IMR-90 (cell line): Measurements from ENCODE around the gene CENPP. TPM values are rescaled to one million over a fixed set of nuclear protein-coding genes. Genes with fewer than 3 reads are reported as not detected.

Experiments
- ATAC-seq: fragments of 200-7000 bp; cut with Tn5 transposase; 2 replicates; pipeline ENCODE4 v1.9.1; 2020; ENCODE audit warnings: low read depth, mild to moderate bottlenecking, moderate library complexity
- BruUV-seq: library from RNA; stranded (reverse); fragments of 400-500 nt; replicated peaks from 2 replicates; lab custom pipeline; 2021; lab: Mats Ljungman, UMichigan
- CTCF ChIA-PET: fragments of 300-600 bp; formaldehyde crosslinking; extraction: SDS; loops from one replicate; lab custom pipeline; 2021; ENCODE audit warnings: antibody characterized with exemption; lab: Yijun Ruan, JAX
- POLR2A ChIA-PET: fragments of 300-600 bp; sonication (Branson Sonifier 250); formaldehyde crosslinking; loops from one replicate; lab custom pipeline; 2022; ENCODE audit warnings: antibody characterized with exemption; ENCODE audit not compliant: unreplicated experiment; lab: Charles Lee
- DNase-seq: peaks from one replicate; pipeline ENCODE4 v3.0.0; 2013
- H2AFZ ChIP-seq: replicated peaks from 2 replicates; pipeline ENCODE3; 2013; ENCODE audit warnings: low read length, mild to moderate bottlenecking; ENCODE audit not compliant: poor library complexity
- H2AK5ac ChIP-seq: 2 replicates; pipeline ENCODE4 v1.6.1; 2013; ENCODE audit warnings: low read depth, low read length, inconsistent platforms
- H2AK9ac ChIP-seq: replicated peaks from 2 replicates; pipeline ENCODE3; 2013; ENCODE audit warnings: mild to moderate bottlenecking, low read depth, low read length, moderate library complexity; ENCODE audit not compliant: poor library complexity
- H2BK120ac ChIP-seq: 2 replicates; pipeline ENCODE4 v1.6.1; 2013; ENCODE audit warnings: low read depth, low read length, inconsistent platforms
- H2BK15ac ChIP-seq: 3 replicates; pipeline ENCODE4 v1.6.1; 2013; ENCODE audit warnings: low read depth, low read length, inconsistent platforms
- H2BK20ac ChIP-seq: 2 replicates; pipeline ENCODE4 v1.6.1; 2013; ENCODE audit warnings: low read depth, mild to moderate bottlenecking, inconsistent platforms, low read length, moderate library complexity
- H2BK5ac ChIP-seq: 2 replicates; pipeline ENCODE4 v1.6.1; 2013; ENCODE audit warnings: mild to moderate bottlenecking, low read depth, low read length, inconsistent platforms; ENCODE audit not compliant: poor library complexity, severe bottlenecking
- H3K14ac ChIP-seq: replicated peaks from 2 replicates; pipeline ENCODE4 v1.6.1; 2013; ENCODE audit warnings: low read depth, low read length, inconsistent platforms
- H3K18ac ChIP-seq: 2 replicates; pipeline ENCODE4 v1.6.1; 2013; ENCODE audit warnings: low read depth, low read length, control low read depth
- H3K23ac ChIP-seq: 2 replicates; pipeline ENCODE4 v1.6.1; 2013; ENCODE audit warnings: low read depth, low read length, inconsistent platforms
- H3K27ac ChIP-seq: 2 replicates; pipeline ENCODE4 v1.5.1; 2013; ENCODE audit warnings: mild to moderate bottlenecking, control low read depth, low read length; ENCODE audit not compliant: insufficient read depth
- H3K27me3 ChIP-seq: 2 replicates; pipeline ENCODE4 v1.6.1; 2013; ENCODE audit warnings: low read length; ENCODE audit not compliant: control insufficient read depth, insufficient read depth
- H3K36me3 ChIP-seq: 2 replicates; pipeline ENCODE4 v1.6.1; 2013; ENCODE audit warnings: low read length, mixed read lengths; ENCODE audit not compliant: control insufficient read depth, insufficient read depth
- H3K4ac ChIP-seq: 2 replicates; pipeline ENCODE4 v1.6.1; 2013; ENCODE audit warnings: low read depth, low read length, inconsistent platforms
- H3K4me1 ChIP-seq: 2 replicates; pipeline ENCODE4 v1.6.1; 2013; ENCODE audit warnings: low read length, mixed read lengths; ENCODE audit not compliant: control insufficient read depth, insufficient read depth
- H3K4me2 ChIP-seq: 2 replicates; pipeline ENCODE4 v1.6.1; 2013; ENCODE audit warnings: low read depth, mild to moderate bottlenecking, control low read depth, low read length, moderate library complexity
- H3K4me3 ChIP-seq: 2 replicates; pipeline ENCODE4 v1.5.1; 2013; ENCODE audit warnings: low read depth, mild to moderate bottlenecking, control low read depth, low read length, moderate library complexity; ENCODE audit not compliant: insufficient read depth
- H3K56ac ChIP-seq: 2 replicates; pipeline ENCODE4 v1.6.1; 2013; ENCODE audit warnings: low read length, inconsistent platforms; ENCODE audit not compliant: insufficient read depth; ENCODE audit errors: extremely low read depth
- H3K79me1 ChIP-seq, 2 experiments: 2 replicates each; pipeline ENCODE4 v1.6.1; 2013; ENCODE audit warnings: low read length in 2 of 2, inconsistent platforms in 1 of 2, low read depth in 1 of 2
- H3K9ac ChIP-seq: 2 replicates; pipeline ENCODE4 v1.6.1; 2013; ENCODE audit warnings: low read depth, low read length, control low read depth
- H3K9me1 ChIP-seq: 2 replicates; pipeline ENCODE4 v1.6.1; 2013; ENCODE audit warnings: low read length, inconsistent platforms; ENCODE audit not compliant: insufficient read depth
- H3K9me3 ChIP-seq: 2 replicates; pipeline ENCODE4 v1.6.1; 2013; ENCODE audit warnings: low read length; ENCODE audit not compliant: control insufficient read depth, insufficient read depth
- H4K20me1 ChIP-seq: 2 replicates; pipeline ENCODE4 v1.6.1; 2013; ENCODE audit warnings: low read length, inconsistent platforms; ENCODE audit not compliant: insufficient read depth
- H4K5ac ChIP-seq: 2 replicates; pipeline ENCODE4 v1.6.1; 2013; ENCODE audit warnings: mild to moderate bottlenecking, low read depth, low read length, control low read depth
- H4K8ac ChIP-seq, 2 experiments: 2 replicates each; pipeline ENCODE4 v1.6.1; 2013; ENCODE audit warnings: low read depth in 2 of 2, low read length in 2 of 2, control low read depth in 1 of 2, inconsistent platforms in 1 of 2
- H4K91ac ChIP-seq: 2 replicates; pipeline ENCODE4 v1.6.1; 2013; ENCODE audit warnings: low read depth, low read length, inconsistent platforms; ENCODE audit not compliant: insufficient read depth
- BHLHE40 ChIP-seq: fragments of 150-350 bp; IDR thresholded peaks from 2 replicates; pipeline ENCODE4 v1.6.1; 2016; ENCODE audit warnings: mild to moderate bottlenecking, low read depth, low read length
- CEBPB ChIP-seq: IDR thresholded peaks from 2 replicates; pipeline ENCODE4 v1.6.1; 2012; ENCODE audit warnings: low read depth, low read length, improper control_type of control experiment
- CHD1 ChIP-seq: IDR thresholded peaks from 2 replicates; pipeline ENCODE4 v1.6.1; 2012; ENCODE audit warnings: low read depth, low read length, improper control_type of control experiment
- ELK1 ChIP-seq: fragments of 150-350 bp; IDR thresholded peaks from 2 replicates; pipeline ENCODE4 v1.6.1; 2016; ENCODE audit warnings: low read depth, mild to moderate bottlenecking, low read length, moderate library complexity, borderline replicate concordance
- FOS ChIP-seq: fragments of 150-350 bp; IDR thresholded peaks from 2 replicates; pipeline ENCODE4 v1.6.1; 2016; ENCODE audit warnings: low read depth, low read length
- MAFK ChIP-seq: IDR thresholded peaks from 2 replicates; pipeline ENCODE4 v1.6.1; 2012; ENCODE audit warnings: low read depth, low read length, improper control_type of control experiment
- MAZ ChIP-seq: IDR thresholded peaks from 2 replicates; pipeline ENCODE4 v1.6.1; 2012; ENCODE audit warnings: low read depth, mild to moderate bottlenecking, low read length, improper control_type of control experiment, moderate library complexity, borderline replicate concordance
- MXI1 ChIP-seq: IDR thresholded peaks from 2 replicates; pipeline ENCODE4 v1.6.1; 2012; ENCODE audit warnings: low read depth, mild to moderate bottlenecking, low read length, moderate library complexity, borderline replicate concordance
- NFE2L2 ChIP-seq: fragments of 150-350 bp; IDR thresholded peaks from 2 replicates; pipeline ENCODE4 v1.6.1; 2016; ENCODE audit warnings: low read depth, mild to moderate bottlenecking, low read length
- POLR2A ChIP-seq: IDR thresholded peaks from 2 replicates; pipeline ENCODE4 v1.6.1; 2012; ENCODE audit warnings: mild to moderate bottlenecking, low read depth, low read length
- RAD21 ChIP-seq: IDR thresholded peaks from 2 replicates; pipeline ENCODE4 v1.6.1; 2012; ENCODE audit warnings: low read length, improper control_type of control experiment
- RCOR1 ChIP-seq: IDR thresholded peaks from 2 replicates; pipeline ENCODE4 v1.6.1; 2012; ENCODE audit warnings: mild to moderate bottlenecking, low read length, improper control_type of control experiment; ENCODE audit not compliant: insufficient replicate concordance
- RFX5 ChIP-seq: IDR thresholded peaks from 2 replicates; pipeline ENCODE4 v1.8.0; 2012; ENCODE audit warnings: low read depth, mild to moderate bottlenecking, low read length, moderate library complexity
- SMC3 ChIP-seq: fragments of 150-350 bp; IDR thresholded peaks from 2 replicates; pipeline ENCODE4 v1.6.1; 2016; ENCODE audit warnings: low read depth, mild to moderate bottlenecking, antibody characterized with exemption, low read length, moderate library complexity
- WGBS, 2 experiments: methylation state at CpG; one replicate each; pipeline versions ENCODE4 v1.1.5 to v1.1.7; 2013; ENCODE audit warnings: missing lambda C conversion rate in 2 of 2; ENCODE audit not compliant: insufficient read length in 1 of 2; ENCODE audit errors: extremely low coverage in 2 of 2; 5-methylcytosine and 5-hydroxymethylcytosine counted together
- dilution Hi-C: fragments of 300-500 bp; cut with HindIII; formaldehyde crosslinking; loops from one replicate; pipeline ENCODE4 v1.14.3; 2018; ENCODE audit warnings: low sequenced_read_pairs; ENCODE audit not compliant: unreplicated experiment
- in situ Hi-C: fragments of 300-500 bp; cut with MboI; formaldehyde crosslinking; loops from 3 replicates; pipeline ENCODE4 v1.14.3; 2019; ENCODE audit warnings: low sequenced_read_pairs, inconsistent platforms, mixed read lengths
- intact Hi-C: fragments of 100-400 bp; cut with micrococcal nuclease; formaldehyde crosslinking; loops from 2 replicates; pipeline ENCODE4 v1.10.0; 2022
- polyA plus RNA-seq, 3 experiments: library from polyadenylated mRNA; depleted of rRNA; stranded (reverse); fragments of >200 nt; gene quantifications; 2 replicates each; pipeline ENCODE4 v1.2.3, GENCODE V29; 2012; ENCODE audit warnings: low replicate concordance in 1 of 3
- total RNA-seq: library from RNA; depleted of rRNA; stranded (reverse); fragments of >200 nt; gene quantifications from 2 replicates; pipeline ENCODE4 v1.2.3, GENCODE V29; 2012
- TF ChIP-seq, protein P1 (sequence below): fragments of 150-350 bp; IDR thresholded peaks from 2 replicates; pipeline ENCODE4 v1.6.1; 2017; ENCODE audit warnings: mild to moderate bottlenecking, antibody characterized with exemption, low read length, low read depth
- TF ChIP-seq, protein P2 (sequence below): conservative IDR thresholded peaks from 2 replicates; pipeline ENCODE4 v1.5.1; 2012; ENCODE audit warnings: mild to moderate bottlenecking, low read depth, low read length, improper control_type of control experiment

Gene CENPP
- total and polyA plus RNA-seq, 2 of the 4 experiments (the other 2 are of a cell fraction): 1.4 to 2.0 TPM

DNA sequence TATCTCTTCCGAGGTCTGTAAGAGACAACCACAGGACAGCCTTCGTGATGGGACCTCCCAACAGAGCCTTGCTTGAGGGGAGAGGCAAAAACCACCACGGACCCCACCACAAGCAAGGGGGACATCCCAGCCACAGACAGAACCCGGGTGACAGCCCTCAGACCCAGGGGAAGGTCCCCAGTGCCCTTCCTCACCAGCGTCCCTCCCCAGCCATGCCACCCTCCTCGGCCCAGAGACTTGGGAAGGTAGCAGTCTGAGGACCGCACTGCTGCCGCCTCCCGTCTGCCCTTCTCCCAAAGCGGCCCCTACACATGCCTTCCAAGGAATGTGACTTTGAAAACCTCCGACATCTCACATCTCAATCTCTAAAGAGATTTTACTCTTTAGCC is 330.8 kb downstream of the CENPP start:
- no peak for ATAC-seq
- H2BK15ac ChIP-seq: no peak overlapping the region
- no peak overlapping the region for H2BK5ac ChIP-seq
- no peak for TF ChIP-seq SMC3
- TF ChIP-seq MAZ: no peak
- no peak for TF ChIP-seq CHD1
- TF ChIP-seq MXI1: no peak
- TF ChIP-seq RAD21: no peak
- no peak for TF ChIP-seq POLR2A
- TF ChIP-seq BHLHE40: no peak
- no peak for TF ChIP-seq RCOR1
- no peak for TF ChIP-seq NFE2L2
- TF ChIP-seq, protein P1, sequence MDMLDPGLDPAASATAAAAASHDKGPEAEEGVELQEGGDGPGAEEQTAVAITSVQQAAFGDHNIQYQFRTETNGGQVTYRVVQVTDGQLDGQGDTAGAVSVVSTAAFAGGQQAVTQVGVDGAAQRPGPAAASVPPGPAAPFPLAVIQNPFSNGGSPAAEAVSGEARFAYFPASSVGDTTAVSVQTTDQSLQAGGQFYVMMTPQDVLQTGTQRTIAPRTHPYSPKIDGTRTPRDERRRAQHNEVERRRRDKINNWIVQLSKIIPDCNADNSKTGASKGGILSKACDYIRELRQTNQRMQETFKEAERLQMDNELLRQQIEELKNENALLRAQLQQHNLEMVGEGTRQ: no peak
- no peak for TF ChIP-seq MAFK
- TF ChIP-seq CEBPB: no peak
- TF ChIP-seq RFX5: no peak
- no peak for TF ChIP-seq ELK1
- TF ChIP-seq, protein P2, sequence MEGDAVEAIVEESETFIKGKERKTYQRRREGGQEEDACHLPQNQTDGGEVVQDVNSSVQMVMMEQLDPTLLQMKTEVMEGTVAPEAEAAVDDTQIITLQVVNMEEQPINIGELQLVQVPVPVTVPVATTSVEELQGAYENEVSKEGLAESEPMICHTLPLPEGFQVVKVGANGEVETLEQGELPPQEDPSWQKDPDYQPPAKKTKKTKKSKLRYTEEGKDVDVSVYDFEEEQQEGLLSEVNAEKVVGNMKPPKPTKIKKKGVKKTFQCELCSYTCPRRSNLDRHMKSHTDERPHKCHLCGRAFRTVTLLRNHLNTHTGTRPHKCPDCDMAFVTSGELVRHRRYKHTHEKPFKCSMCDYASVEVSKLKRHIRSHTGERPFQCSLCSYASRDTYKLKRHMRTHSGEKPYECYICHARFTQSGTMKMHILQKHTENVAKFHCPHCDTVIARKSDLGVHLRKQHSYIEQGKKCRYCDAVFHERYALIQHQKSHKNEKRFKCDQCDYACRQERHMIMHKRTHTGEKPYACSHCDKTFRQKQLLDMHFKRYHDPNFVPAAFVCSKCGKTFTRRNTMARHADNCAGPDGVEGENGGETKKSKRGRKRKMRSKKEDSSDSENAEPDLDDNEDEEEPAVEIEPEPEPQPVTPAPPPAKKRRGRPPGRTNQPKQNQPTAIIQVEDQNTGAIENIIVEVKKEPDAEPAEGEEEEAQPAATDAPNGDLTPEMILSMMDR: no peak
- no peak for TF ChIP-seq FOS
- peaks cover 42% of the 10 kb centered on the region for H4K20me1 ChIP-seq
- H3K9ac ChIP-seq: no peak overlapping the region
- H3K4me1 ChIP-seq: peaks cover 2% of the 10 kb centered on the region; the same call in 1 of the 2 replicates
- intact Hi-C loops (no loop called here), dilution Hi-C loops (no loop called here), in situ Hi-C loops (no loop called here)
- H3K9me1 ChIP-seq: peaks cover 28% of the 10 kb centered on the region
- H3K79me1 ChIP-seq: peaks cover 30 to 74% of the 10 kb centered on the region in 2 experiments
- H4K5ac ChIP-seq: no peak overlapping the region
- no peak overlapping the region for H4K8ac ChIP-seq
- H4K91ac ChIP-seq: no peak overlapping the region
- H3K36me3 ChIP-seq: peaks cover 39% of the 10 kb centered on the region
- no peak overlapping the region for H3K27ac ChIP-seq
- no peak overlapping the region for H3K4me2 ChIP-seq
- H3K4ac ChIP-seq: no peak overlapping the region
- H3K23ac ChIP-seq: no peak overlapping the region
- H2BK20ac ChIP-seq: no peak overlapping the region
- no peak for DNase-seq
- H3K18ac ChIP-seq: no peak overlapping the region
- no peak overlapping the region for H2AK9ac ChIP-seq
- CTCF ChIA-PET: no interaction called here
- no TSS peak for BruUV-seq
- H3K27me3 ChIP-seq: no peaks in the 10 kb centered on the region
- H2AK5ac ChIP-seq: no peak overlapping the region
- no peak overlapping the region for H3K4me3 ChIP-seq
- no peaks in the 10 kb centered on the region for H3K9me3 ChIP-seq
- H2BK120ac ChIP-seq: no peak overlapping the region
- POLR2A ChIA-PET: no interaction called here
- no peak overlapping the region for H3K56ac ChIP-seq
- H2AFZ ChIP-seq: no peak overlapping the region
- no CpG with 5 or more reads among the region's 11 CpGs for WGBS, 2 experiments
- H3K14ac ChIP-seq: no peak overlapping the region
